GM21381 (cell line): ENCODE measurements around the gene GALNT6.
"Not testable (repeated sequence)": the region's sequence is repeated elsewhere in the genome, so short reads cannot be mapped to it uniquely, and the experiment has no call there.

Experiments used
- ATAC-seq: cut with Tn5 transposase; IDR thresholded peaks from one replicate; pipeline ENCODE4 v1.9.1; 2021; ENCODE audit warnings: mild to moderate bottlenecking, moderate library complexity; ENCODE audit not compliant: unreplicated experiment

Gene GALNT6

DNA sequence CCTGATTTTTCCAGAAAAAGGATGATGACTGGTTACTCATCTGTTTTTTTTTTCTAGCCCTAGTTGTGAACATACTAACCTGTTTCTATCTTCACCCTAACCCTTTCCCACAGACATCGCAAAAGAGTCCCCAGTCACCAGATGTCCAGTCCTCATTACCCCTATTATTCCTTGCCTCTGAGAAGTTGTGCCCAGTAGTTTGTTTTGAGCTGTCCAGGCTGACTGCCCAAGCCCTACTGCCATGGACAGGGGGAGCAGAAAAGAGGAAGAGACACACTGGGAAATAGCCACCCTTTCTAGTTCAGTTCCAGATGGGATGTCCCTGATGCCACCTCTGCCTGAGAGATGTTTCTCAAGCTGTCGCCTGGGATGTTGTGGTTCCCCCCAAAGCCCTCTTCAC is 30.9 kb downstream of the GALNT6 start:
- no peak for ATAC-seq

DNA sequence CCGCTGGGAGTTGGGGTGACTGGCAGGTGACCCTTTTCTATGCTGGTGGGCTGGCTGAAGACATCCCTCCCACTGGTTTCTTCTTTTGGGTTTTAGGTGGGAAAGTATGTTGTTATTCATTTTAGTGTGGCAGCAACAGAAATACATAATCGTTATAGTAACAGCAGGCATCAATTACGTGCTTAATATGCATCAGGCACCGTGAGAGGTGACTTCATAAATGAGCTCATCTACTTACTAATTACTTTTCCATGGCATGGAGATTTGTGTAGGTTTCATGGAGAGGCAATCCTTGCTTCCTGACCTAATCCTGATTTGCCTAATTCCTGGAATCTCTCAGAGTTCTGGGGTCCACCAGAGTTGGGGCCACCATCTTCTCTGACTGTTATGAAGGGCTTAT is 31.4 kb downstream of the GALNT6 start:
- no peak for ATAC-seq

DNA sequence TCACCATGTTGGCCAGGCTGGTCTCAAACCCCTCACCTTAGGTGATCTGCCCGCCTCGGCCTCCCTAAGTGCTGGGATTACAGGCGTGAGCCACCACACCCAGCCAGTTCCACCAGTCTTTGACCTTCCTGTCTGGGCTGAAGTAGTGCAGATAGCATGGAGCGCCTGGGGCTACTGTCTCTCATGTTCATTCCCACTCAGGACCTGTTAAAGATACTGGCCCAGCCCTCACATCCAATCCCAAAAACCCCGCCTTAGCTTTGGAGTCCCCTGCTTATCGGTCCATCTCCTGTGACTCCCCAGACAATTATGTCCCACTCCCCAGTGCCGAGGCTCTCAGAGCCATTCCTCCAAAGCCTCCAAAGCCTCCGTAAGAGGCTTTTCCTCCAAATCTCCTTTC is 32.7 kb downstream of the GALNT6 start:
- ATAC-seq, result no peak

DNA sequence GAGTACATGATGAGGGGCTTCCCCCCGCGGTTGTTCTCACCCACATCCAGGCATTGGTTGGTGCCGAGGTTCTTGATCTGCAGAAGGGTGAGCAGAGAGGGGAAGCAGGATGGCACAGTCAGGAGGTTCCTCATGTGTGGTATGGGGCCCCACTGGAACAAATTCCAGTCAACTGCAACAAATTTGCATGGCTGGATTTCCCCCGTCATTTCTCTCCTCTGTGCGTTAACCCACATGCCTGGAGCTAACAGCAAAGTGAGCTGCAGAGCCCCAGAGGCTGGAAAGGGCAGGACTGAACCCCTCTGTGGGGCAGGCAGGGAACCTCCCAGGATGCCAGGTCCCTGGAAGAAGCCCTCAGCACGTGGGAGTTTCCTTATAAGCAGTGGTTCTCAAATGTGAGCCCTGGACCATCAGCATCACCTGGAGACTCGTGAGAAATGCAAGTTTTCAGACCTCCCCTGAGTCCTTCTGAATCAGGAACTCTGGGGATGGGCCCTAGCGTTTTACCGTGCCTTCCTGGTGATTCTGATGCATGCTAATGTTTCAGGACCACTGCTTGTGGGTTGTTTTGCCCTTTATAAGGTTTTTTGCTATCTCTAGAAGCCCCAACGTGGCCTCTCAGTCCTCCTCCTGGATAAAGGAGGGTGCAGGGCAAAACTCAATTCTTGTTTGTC is 33.7 kb downstream of the GALNT6 start:
- ATAC-seq, result no peak

DNA sequence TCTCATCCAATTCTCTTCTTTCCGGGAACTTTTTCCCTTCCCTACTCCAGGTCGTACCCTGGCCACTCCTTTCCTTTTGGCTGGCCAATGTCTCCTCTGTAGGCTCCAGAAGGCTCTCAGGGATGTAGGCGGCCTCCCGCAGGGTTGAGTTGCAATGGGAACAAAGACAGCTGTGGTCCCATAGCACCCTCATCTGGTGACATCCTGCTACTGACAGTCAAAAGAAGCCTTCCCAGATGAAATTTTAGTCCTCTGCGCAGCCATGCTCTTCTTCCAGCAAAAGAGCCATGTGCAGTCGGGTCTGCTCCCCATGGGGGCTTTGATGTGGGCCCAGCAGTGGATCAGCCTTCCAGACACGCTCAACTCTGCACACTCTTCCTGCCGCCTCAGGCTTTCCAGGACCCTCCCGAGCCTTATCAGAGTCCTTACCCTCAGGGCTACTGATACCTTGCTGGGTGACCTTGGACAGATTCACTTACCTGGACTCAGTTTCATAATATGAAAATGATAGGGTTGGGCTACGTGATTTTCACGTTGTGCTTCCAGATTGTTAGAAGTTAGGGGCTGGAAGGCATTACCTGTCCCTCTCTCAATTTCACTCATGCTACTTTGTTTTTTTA is 39.2 kb downstream of the GALNT6 start:
- no peak for ATAC-seq

DNA sequence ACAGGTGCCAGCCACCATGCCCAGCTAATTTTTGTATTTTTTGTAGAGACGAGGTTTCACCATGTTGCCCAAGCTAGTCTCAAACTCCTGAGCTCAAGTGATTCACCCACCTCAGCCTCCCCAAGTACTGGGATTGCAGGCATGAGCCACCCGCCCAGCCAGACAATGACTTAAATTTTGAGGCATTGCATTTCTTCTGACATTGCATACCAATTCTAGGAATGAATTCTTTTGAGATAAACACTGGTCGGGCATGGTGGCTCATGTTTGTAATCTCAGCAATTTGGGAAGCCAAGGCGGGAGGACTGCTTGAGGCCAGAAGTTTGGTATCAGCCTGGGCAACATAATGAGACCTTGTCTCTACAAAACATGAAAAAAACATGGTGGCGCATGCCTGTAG is 42.2 kb downstream of the GALNT6 start:
- no peak for ATAC-seq

DNA sequence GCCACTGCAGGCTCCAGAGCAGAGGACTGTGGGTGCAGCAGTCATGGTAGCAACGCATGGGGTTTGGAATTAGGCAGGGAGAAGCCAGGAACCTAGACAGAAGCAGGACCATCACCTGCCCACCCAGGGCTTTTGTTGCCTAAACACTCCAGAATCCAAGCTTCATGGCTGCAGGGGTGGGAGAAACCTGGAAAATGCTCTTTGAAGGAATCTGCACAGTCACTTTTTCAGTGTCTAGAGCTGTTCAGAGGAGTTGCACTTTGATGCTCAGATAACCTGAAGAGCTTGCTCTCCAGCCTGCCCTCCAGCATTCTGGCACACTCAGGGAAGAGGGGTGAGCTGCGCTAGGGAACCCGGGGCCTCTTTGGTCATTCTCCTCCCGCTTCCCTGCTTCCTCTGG is 43.1 kb downstream of the GALNT6 start:
- ATAC-seq, result no peak

DNA sequence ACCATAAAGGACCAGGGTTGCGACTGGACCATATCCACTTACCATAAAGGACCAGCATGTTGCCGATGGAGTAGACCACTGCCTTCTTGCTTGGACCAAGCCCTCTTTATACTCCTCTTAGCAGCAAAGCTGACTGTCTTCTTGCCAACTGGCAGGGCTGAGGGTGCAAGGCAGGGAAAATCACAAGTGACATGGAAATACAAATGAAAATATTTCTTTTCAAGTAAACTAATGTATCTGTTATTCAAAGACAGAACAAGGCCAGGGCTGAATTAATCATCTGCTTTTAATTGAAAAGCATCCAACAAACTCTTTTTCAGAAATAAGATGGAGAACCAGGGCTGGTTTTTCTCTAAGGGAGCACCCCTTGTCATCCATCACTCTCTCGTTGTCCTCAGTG is 44.6 kb downstream of the GALNT6 start, which contains the start of gene CELA1:
Gene CELA1 (minus strand): TSS at position 99 of the 400 bp plus-strand sequence. CDS start 41 bp downstream, at position 58.
- no peak for ATAC-seq

DNA sequence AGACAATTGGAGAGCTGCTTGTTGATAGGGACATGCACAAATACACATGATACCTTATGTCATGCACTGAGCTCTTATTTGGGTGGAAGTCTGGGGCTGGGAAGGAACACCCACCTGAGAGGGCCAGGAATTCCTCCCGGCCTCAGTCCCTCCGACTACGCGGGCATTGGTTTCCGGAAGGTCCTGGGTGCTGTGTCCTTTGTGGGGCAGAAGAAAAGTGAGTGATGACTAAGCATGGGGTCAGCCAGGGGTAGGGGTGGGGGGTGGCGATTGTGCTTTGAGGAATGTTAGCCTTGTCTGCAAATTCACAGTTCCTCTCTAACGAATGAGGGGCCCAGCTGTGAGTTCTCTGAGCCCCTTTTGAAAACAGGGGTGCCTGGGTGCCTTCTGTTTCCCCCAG is 45.5 kb downstream of the GALNT6 start:
- ATAC-seq, result no peak

DNA sequence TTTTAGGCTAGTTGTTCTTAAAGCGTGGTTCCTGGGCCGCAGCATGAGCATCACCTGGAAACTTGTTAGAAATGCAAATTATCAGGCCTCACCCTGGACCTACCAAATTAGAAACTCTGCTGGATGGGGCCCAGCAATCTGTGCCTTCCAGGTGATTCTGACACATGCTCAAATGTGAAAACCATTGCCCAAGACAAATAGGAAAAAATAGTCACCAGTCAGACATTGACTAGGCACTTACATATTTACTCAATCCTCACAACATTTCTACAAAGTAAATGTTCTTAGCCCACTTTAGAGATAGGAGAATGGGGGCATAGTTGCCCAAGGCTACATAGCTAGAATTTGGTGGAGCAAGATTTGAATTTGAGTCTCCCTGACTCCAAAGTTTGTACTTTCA is 48.0 kb downstream of the GALNT6 start:
- ATAC-seq, result no peak

DNA sequence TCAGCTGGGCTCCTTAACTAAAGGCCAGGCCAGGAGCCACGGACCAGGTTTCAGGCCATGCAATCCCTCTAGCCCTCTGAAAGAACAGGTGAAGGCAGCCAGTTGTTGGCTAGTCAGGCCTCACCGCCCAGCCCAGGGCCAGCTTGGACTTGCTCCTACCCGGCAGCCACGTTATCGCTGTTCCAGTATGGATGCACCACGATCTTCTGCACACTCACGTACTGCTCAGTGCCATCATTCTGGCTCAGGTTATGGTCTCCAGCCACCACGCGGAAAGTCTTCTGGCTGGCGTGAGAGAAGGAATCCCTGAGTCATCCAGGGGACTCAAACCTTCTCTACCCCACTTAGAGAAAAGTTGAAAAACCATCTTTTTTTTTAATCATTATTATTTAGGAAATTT is 48.8 kb downstream of the GALNT6 start:
- no peak for ATAC-seq

DNA sequence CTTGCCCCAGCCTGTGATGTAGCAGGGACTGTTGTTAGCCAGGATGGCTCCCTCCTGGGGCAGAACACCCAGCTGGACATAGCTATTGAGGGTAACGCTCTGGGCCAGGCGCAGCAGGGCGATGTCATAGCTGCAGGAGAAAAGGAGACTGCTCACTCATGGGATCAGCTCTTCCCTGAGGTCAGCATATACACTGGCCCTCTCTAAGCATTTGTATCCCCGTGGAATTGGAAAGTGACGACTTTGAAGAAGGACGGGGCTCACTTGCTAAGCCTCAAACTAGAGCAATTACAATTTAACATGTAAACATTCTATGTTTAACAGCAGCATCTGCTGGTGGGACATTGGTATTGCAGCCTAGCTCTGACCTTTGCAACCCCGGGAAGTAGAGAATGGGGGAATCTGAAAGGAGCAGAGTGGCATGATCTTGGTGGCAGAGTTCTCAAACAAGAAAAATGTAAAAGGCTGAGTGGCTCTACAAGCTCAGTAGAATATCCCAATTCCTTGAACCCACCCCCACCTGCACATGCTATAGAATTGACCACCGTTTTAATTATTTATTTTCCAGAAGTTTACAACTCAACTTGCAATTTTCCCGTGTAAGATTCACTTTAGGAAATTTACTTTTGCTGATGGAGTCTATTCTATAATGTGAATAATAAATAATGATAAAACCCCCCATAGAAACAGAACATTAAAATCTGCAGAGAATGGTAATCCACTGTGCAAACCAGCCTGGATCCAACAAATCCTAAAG is 49.8 kb downstream of the GALNT6 start:
- no peak for ATAC-seq

DNA sequence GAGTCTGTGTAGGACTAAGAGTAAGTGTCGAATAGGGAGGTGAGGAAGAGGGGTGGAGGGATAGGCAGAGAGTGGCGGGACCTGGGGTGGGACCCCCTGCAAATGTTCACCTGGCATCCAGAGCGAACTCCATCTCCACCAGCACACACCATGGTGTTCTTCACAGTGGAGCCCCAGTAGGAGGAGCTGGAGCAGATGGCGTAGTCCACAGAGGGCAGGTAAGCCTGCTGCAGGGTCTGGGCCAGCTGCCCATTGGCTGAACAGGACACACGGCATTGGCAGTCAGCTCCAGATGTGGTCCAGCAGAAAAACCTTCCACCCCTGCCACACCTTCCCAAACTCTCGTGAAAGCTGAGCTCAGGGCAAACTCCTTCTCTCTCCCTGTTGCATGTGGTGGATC is 51.5 kb downstream of the GALNT6 start:
- no peak for ATAC-seq

DNA sequence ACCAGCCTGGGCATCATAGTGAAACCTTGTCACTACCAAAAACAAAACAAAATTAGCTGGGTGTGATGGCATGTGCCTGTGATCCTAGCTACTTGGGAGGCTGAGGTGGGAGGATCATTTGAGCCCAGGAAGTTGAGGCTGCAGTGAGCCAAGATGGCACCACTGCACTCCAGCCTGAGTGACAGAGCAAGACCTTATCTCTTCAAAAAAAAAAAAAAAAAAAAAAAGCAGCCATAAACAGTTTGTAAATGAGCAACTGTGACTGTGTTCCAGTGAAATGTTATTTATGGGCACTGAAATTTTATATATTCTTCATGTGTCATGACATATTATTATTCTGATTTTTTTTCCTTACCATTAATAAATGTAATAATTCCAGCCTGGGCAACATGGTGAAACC is 53.9 kb downstream of the GALNT6 start:
- not testable (repeated sequence) for ATAC-seq

DNA sequence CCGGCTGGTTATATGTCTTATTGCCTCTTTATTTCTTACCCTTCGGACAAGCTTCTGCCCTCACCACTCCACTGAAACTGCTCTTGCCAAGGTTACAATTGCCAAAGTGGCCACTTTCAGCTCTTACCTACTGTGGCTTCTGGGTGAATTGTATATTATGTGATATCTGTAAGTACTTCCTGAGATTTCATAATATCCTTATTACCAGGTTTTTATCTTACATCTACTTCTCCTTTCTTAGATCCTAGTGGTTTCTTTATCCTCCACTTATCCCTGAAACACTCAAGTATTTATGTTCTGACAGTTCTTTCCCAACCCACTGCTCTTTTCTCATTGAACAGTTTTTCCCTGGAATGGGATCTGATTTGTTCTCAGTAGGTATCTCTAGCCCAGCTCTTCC is 55.3 kb downstream of the GALNT6 start:
- no peak for ATAC-seq

DNA sequence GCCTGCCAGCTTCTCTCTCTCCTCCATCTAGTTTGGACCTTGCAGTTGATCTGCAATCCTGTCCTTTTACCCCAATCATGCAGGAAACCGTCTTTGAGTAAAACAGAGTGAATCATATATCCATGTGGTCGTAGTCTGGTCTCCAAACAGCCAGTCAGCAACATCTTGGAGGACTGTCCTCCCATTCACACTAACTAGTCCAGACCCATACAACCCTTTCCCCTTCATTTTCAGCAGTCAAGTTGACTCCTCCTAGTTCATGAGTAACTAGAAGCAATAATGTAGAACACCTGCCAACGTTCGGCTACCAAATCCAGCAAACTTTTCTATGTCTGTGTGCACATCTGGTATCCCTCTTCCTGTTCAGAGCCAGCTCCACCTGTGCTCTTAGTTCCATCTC is 56.4 kb downstream of the GALNT6 start:
- no peak for ATAC-seq

DNA sequence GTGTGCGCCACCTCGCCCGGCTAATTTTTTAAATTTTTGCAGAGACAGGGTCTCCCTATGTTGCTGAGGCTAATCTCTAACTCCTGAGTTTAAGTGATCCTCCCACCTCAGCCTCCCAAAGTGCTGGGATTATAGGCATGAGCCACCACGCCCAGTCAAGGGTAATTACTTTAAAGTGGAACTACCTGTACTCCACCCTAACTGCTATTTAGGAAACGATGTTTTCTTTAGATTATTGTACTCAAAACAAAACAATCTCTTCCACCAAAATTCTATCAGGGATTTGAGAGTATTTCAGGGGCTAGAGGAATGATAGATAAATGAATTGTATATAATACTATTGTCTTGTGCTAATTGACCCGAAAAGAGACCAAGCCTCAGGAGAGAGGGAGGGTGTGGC is 57.7 kb downstream of the GALNT6 start:
- no peak for ATAC-seq

DNA sequence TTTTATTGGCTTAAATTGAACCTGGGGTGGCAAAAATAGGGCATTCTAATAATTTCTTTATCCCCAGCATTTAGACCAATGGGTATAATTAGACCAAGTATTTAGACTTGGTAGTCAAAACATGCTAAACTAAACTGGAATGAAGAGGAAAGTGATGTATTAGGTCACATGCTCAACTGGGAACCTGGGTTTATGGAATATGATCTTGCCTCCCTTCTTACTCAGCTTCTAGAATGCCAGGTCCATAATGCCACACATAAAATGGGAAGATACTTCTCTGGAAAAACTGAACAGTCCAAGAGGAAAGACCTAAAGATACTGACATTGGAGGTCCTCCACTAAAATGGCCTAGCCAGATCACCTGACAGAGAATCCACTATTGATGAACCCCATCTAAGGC is 61.0 kb downstream of the GALNT6 start:
- ATAC-seq, result no peak

DNA sequence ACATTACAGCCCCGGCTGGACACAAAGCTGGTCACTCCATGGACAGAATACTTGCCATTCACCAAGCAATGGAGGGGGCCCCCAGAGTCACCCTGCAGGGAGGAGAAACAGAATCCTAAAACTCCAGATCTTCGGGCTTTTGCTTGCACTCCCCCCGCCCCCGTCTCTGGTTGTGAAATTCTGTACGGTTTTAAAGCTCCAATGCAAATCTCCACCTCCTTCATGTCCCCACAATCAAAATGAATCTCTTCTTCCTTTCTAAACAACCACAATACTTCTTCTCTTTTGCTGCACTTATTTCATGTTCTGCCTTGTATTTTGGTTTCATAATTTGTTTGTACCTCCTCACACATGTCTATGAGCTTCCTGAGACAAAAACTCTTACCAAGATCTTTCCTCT is 61.5 kb downstream of the GALNT6 start:
- ATAC-seq, result no peak

DNA sequence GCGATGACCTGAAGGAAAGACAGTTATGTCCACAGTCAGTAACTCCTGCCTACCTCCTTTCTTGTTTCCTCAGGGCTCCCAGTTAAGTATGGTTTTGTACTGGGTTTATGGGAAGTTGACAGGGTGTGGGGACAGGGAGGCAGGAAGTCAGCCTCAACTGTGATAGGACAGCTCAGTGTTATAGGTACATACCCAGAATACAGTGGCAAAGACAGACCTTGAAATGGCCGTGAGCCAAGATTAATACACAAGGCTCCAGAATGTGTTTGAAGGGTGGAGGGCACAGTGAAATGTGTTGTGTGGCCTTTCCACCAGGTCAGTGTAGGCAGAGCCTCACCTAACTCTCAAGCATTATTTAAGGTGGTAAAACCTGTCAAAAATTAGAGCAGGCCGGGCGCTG is 62.6 kb downstream of the GALNT6 start:
- no peak for ATAC-seq

DNA sequence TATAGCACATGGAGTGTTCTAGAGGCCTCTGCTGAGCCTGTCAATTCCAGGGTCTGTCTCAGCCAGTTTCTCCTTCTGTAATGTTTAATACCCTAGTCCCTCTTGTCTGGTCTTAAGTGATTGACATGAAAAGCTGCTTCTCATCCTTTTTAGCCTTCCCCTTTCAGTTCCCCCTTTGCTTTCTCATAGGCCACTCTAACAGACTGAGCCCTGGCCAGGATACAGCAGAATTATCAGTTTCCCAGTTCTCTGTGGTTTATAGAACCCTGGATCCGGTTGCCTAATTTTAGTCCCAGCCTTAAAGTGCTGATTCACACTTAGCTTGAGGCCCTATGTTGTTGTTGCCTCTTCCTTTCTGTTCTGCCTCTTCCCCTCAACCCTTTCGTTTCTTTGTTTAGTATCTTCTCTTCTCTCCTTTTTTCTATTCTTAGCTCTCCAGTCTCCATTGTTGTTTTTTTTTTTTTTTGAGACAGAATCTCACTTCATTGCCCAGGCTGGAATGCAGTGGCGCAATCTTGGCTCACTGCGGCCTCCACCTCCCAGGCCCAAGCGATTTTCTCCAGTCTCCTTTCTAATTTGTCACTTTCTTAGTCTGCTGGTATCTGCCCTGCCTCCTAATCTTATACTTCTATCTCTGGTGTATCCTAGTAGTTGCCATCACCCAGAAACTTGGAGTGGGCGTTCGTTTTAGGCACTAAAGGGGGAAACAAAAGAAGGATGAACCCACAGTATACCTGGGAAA is 64.3 kb downstream of the GALNT6 start:
- ATAC-seq, result peak; percentile 47
